DOHH2 (cell line): ENCODE measurements around the gene KIF5C.
A peak's percentile ranks its signal among the peaks of the same experiment; 100 is the strongest.

ENCODE experiments used
- H3F3A ChIP-seq: fragments of 200-600 bp; sonication (generic), shearing (Covaris generic); 2 replicates; pipeline ENCODE4 v1.6.0; 2016; ENCODE audit warnings: antibody characterized with exemption, mild to moderate bottlenecking; ENCODE audit not compliant: control insufficient read depth, insufficient read depth
- H3K27ac ChIP-seq: fragments of 200-600 bp; sonication (generic); 2 replicates; pipeline ENCODE4 v1.5.1; 2014; ENCODE audit warnings: low read depth, mild to moderate bottlenecking, low read length, moderate library complexity
- H3K27me3 ChIP-seq: fragments of 200-600 bp; sonication (generic); 2 replicates; pipeline ENCODE4 v1.6.1; 2014; ENCODE audit warnings: mild to moderate bottlenecking, low read length, mixed read lengths; ENCODE audit not compliant: control insufficient read depth
- H3K36me3 ChIP-seq: fragments of 200-600 bp; sonication (generic); 2 replicates; pipeline ENCODE4 v1.6.1; 2014; ENCODE audit warnings: mild to moderate bottlenecking, low read length, moderate library complexity, mixed read lengths; ENCODE audit not compliant: control insufficient read depth
- H3K4me1 ChIP-seq: fragments of 200-600 bp; sonication (generic); 2 replicates; pipeline ENCODE4 v1.6.1; 2014; ENCODE audit warnings: mild to moderate bottlenecking, low read length, mixed read lengths; ENCODE audit not compliant: control insufficient read depth
- H3K4me2 ChIP-seq: fragments of 200-600 bp; sonication (generic); 2 replicates; pipeline ENCODE4 v1.6.0; 2014; ENCODE audit warnings: mild to moderate bottlenecking, low read length, moderate library complexity
- H3K4me3 ChIP-seq: fragments of 200-600 bp; sonication (generic); 2 replicates; pipeline ENCODE4 v1.5.1; 2014; ENCODE audit warnings: mild to moderate bottlenecking, low read length, mixed read lengths
- H3K79me2 ChIP-seq: fragments of 200-600 bp; sonication (generic); 2 replicates; pipeline ENCODE4 v1.6.1; 2014; ENCODE audit warnings: mild to moderate bottlenecking, low read length, mixed read lengths; ENCODE audit not compliant: control insufficient read depth
- H3K9me2 ChIP-seq: fragments of 200-600 bp; sonication (generic); replicated peaks from 2 replicates; pipeline ENCODE4 v1.6.1; 2014; ENCODE audit warnings: mild to moderate bottlenecking, low read length, mixed read lengths; ENCODE audit not compliant: control insufficient read depth
- H3K9me3 ChIP-seq: fragments of 200-600 bp; sonication (generic); 2 replicates; pipeline ENCODE4 v1.6.1; 2014; ENCODE audit warnings: antibody characterized with exemption, low read length, mixed read lengths; ENCODE audit not compliant: control insufficient read depth, insufficient read depth
- H4K20me1 ChIP-seq: fragments of 200-600 bp; sonication (generic); 2 replicates; pipeline ENCODE4 v1.6.0; 2014; ENCODE audit warnings: low read depth, mild to moderate bottlenecking, antibody characterized with exemption, low read length, moderate library complexity; ENCODE audit not compliant: control insufficient read depth, insufficient read depth
- CTCF ChIP-seq: fragments of 200-600 bp; sonication (generic); IDR thresholded peaks from one replicate; pipeline ENCODE4 v1.5.1; 2014; ENCODE audit warnings: antibody characterized with exemption, mild to moderate bottlenecking, low read depth, low read length; ENCODE audit not compliant: poor library complexity, severe bottlenecking
- EZH2phosphoT487 ChIP-seq: fragments of 200-600 bp; sonication (generic); IDR thresholded peaks from 2 replicates; pipeline ENCODE4 v1.6.1; 2017; ENCODE audit warnings: borderline replicate concordance, mild to moderate bottlenecking, antibody characterized with exemption, low read length, moderate library complexity, mixed read lengths

KIF5C gene

GRCh38 chr2:149036507-149037293 lies 161.7 kb downstream of the KIF5C start:
- TF ChIP-seq EZH2phosphoT487 (no peak), CTCF (no peak)
- H3F3A ChIP-seq: peaks cover 32% of the 10 kb centered on the region
- H3K27ac ChIP-seq: peak overlapping the region; percentile 91
- peaks cover 37% of the 10 kb centered on the region for H3K79me2 ChIP-seq
- no peaks in the 10 kb centered on the region for H3K9me2 ChIP-seq
- H3K27me3 ChIP-seq: no peaks in the 10 kb centered on the region
- peaks cover 83% of the 10 kb centered on the region for H3K4me1 ChIP-seq
- H4K20me1 ChIP-seq: no peaks in the 10 kb centered on the region
- 0 out of 2 replicates have a peak, but pooled peaks cover 3% of the 10 kb centered on the region for H3K36me3 ChIP-seq
- peak overlapping the region; percentile 75 for H3K4me2 ChIP-seq
- H3K4me3 ChIP-seq: peak overlapping the region; percentile 77
- no peaks in the 10 kb centered on the region for H3K9me3 ChIP-seq

- H3K4me2 ChIP-seq: peak overlapping the region; percentile 75
- H3K4me3 ChIP-seq: peak overlapping the region; percentile 77
These were observed 162.8 kb downstream of the KIF5C start for GRCh38 chr2:149037851-149038250.

GRCh38 chr2:149038442-149039212 lies 163.6 kb downstream of the KIF5C start, which contains the start of gene LYPD6B:
TSS of gene LYPD6B (plus strand) at chr2:149038699. CDS start at chr2:149130949, 92,250 bp downstream.
- H3K27ac ChIP-seq: peak within 1 kb of the TSS; percentile 91
- H3K9me3 ChIP-seq: no peaks in the 10 kb centered on the region
- H3K9me2 ChIP-seq: no peaks in the 10 kb centered on the region
- H4K20me1 ChIP-seq: no peaks in the 10 kb centered on the region
- H3F3A ChIP-seq: peaks cover 30% of the 10 kb centered on the region
- peak within 1 kb of the TSS; percentile 77 for H3K4me3 ChIP-seq
- peaks cover 53% of the 10 kb centered on the region for H3K79me2 ChIP-seq
- no peaks in the 10 kb centered on the region for H3K27me3 ChIP-seq
- TF ChIP-seq EZH2phosphoT487 (no peak), CTCF (peak; percentile 18)
- peaks cover 63% of the 10 kb centered on the region for H3K4me1 ChIP-seq
- 0 out of 2 replicates have a peak, but pooled peaks cover 3% of the 10 kb centered on the region for H3K36me3 ChIP-seq
- peak within 1 kb of the TSS; percentile 75 for H3K4me2 ChIP-seq

More at GRCh38 chr2:149037851-149038250, 162.8 kb downstream of the KIF5C start:
- Histone ChIP-seq H3K9me2 (no peaks in the 10 kb centered on the region), H3K27me3 (no peaks in the 10 kb centered on the region), H4K20me1 (no peaks in the 10 kb centered on the region), H3K36me3 (0 out of 2 replicates have a peak, but pooled peaks cover 3% of the 10 kb centered on the region), H3K27ac (peak overlapping the region; percentile 91), H3K9me3 (no peaks in the 10 kb centered on the region), H3K4me1 (peaks cover 71% of the 10 kb centered on the region), H3K79me2 (peaks cover 49% of the 10 kb centered on the region), H3F3A (peaks cover 30% of the 10 kb centered on the region)
- TF ChIP-seq CTCF (peak; percentile 44), EZH2phosphoT487 (no peak)
